ENCODE data around the gene PITX3. TPM values are rescaled to one million over a fixed set of nuclear protein-coding genes. Genes with fewer than 3 reads are reported as not detected.
"Not testable (repeated sequence)": the region's sequence is repeated elsewhere in the genome, so short reads cannot be mapped to it uniquely, and the experiment has no call there.

PITX3 gene
- total and polyA plus RNA-seq, 5 donors from 2014 or later: not detected

GRCh38 chr10:102226542-102226870, 14.8 kb downstream of the PITX3 start:
- H3K4me3 ChIP-seq (ENCODE audit: low read depth, low read length): peak overlapping the region; percentile 26
- DNase-seq (no peak), ATAC-seq (ENCODE audit: low read depth in 2 of 2) (no peak)
- H3K27me3 ChIP-seq (ENCODE audit: control insufficient read depth, insufficient read depth, low read length): peaks cover 24% of the 10 kb centered on the region
- peaks cover 68% of the 10 kb centered on the region for H3K27me3 Mint-ChIP-seq
- H3K36me3 Mint-ChIP-seq: no peaks in the 10 kb centered on the region
- H3K4me1 Mint-ChIP-seq: peaks cover 0 to 44% (median 12%) of the 10 kb centered on the region in 4 donors
- no peak overlapping the region for H3K27ac ChIP-seq (ENCODE audit: insufficient read depth, low read length, poor library complexity, severe bottlenecking)
- no peaks in the 10 kb centered on the region for H3K36me3 ChIP-seq (ENCODE audit: control insufficient read depth, insufficient read depth, low read length)
- H3K27ac Mint-ChIP-seq: no peak overlapping the region
- no peaks in the 10 kb centered on the region for H3K9me3 ChIP-seq (ENCODE audit: control insufficient read depth in 2 of 2, low read length in 2 of 2)
- peak overlapping the region; percentile 62 to 87 (median 83) for H3K4me3 Mint-ChIP-seq
- H3K4me1 ChIP-seq (ENCODE audit: control insufficient read depth, insufficient read depth, low read length, poor library complexity, severe bottlenecking): peaks cover 28% of the 10 kb centered on the region
- H3K9me3 Mint-ChIP-seq: peaks cover 0 to 2% (median 0%) of the 10 kb centered on the region in 7 donors

- Mint-ChIP-seq H3K4me3 (peak within 1 kb of the TSS; percentile 62 to 87 (median 83)), H3K27ac (peak within 1 kb of the TSS in 2 of 3 donors; percentile 56 to 84), H3K9me3 (peaks cover 0 to 2% (median 0%) of the 10 kb centered on the region in 7 donors), H3K27me3 (peaks cover 69% of the 10 kb centered on the region), H3K36me3 (no peaks in the 10 kb centered on the region), H3K4me1 (peaks cover 0 to 38% (median 12%) of the 10 kb centered on the region in 4 donors)
- peak; percentile 90 to 91 for ATAC-seq (ENCODE audit: low read depth in 2 of 2)
- no peak within 1 kb of the TSS for H3K27ac ChIP-seq (ENCODE audit: insufficient read depth, low read length, poor library complexity, severe bottlenecking)
- peak within 1 kb of the TSS; percentile 52 for H3K4me3 ChIP-seq (ENCODE audit: low read depth, low read length)
- no peaks in the 10 kb centered on the region for H3K9me3 ChIP-seq (ENCODE audit: control insufficient read depth in 2 of 2, low read length in 2 of 2)
- DNase-seq: peak; percentile 75 to 94 (median 79)
- H3K27me3 ChIP-seq (ENCODE audit: control insufficient read depth, insufficient read depth, low read length): peaks cover 24% of the 10 kb centered on the region
- H3K36me3 ChIP-seq (ENCODE audit: control insufficient read depth, insufficient read depth, low read length): no peaks in the 10 kb centered on the region
- peaks cover 22% of the 10 kb centered on the region for H3K4me1 ChIP-seq (ENCODE audit: control insufficient read depth, insufficient read depth, low read length, poor library complexity, severe bottlenecking)
These were observed 15.4 kb downstream of the PITX3 start, which contains the start of gene ELOVL3 for GRCh38 chr10:102225646-102226541. ELOVL3 (plus strand) TSS chr10:102226299; CDS start chr10:102226549, 250 bp downstream.

- ATAC-seq (ENCODE audit: low read depth in 2 of 2) (no peak), DNase-seq (no peak)
- H3K27ac Mint-ChIP-seq: no peak overlapping the region
- H3K36me3 Mint-ChIP-seq: no peaks in the 10 kb centered on the region
- Histone ChIP-seq H3K27ac (ENCODE audit: insufficient read depth, low read length, poor library complexity, severe bottlenecking) (no peak overlapping the region), H3K9me3 (ENCODE audit: control insufficient read depth in 2 of 2, low read length in 2 of 2) (no peaks in the 10 kb centered on the region), H3K4me3 (ENCODE audit: low read depth, low read length) (no peak overlapping the region), H3K4me1 (ENCODE audit: control insufficient read depth, insufficient read depth, low read length, poor library complexity, severe bottlenecking) (peaks cover 11% of the 10 kb centered on the region), H3K36me3 (ENCODE audit: control insufficient read depth, insufficient read depth, low read length) (no peaks in the 10 kb centered on the region), H3K27me3 (ENCODE audit: control insufficient read depth, insufficient read depth, low read length) (peaks cover 16% of the 10 kb centered on the region)
- peaks cover 0 to 2% (median 0%) of the 10 kb centered on the region in 7 donors for H3K9me3 Mint-ChIP-seq
- H3K4me1 Mint-ChIP-seq: peaks cover 0 to 23% (median 10%) of the 10 kb centered on the region in 4 donors
- peak overlapping the region in 1 of 4 donors; percentile 49 for H3K4me3 Mint-ChIP-seq
- peaks cover 53% of the 10 kb centered on the region for H3K27me3 Mint-ChIP-seq
These were observed 18.5 kb downstream of the PITX3 start for GRCh38 chr10:102222797-102223196.

GRCh38 chr10:102220612-102221011, 20.7 kb downstream of the PITX3 start:
- Mint-ChIP-seq H3K4me3 (no peak overlapping the region), H3K4me1 (peaks cover 0 to 4% (median 0%) of the 10 kb centered on the region in 4 donors), H3K27me3 (peaks cover 37% of the 10 kb centered on the region), H3K9me3 (no peaks in the 10 kb centered on the region), H3K27ac (no peak overlapping the region), H3K36me3 (no peaks in the 10 kb centered on the region)
- H3K4me3 ChIP-seq (ENCODE audit: low read depth, low read length): no peak overlapping the region
- no peak for DNase-seq
- no peak overlapping the region for H3K27ac ChIP-seq (ENCODE audit: insufficient read depth, low read length, poor library complexity, severe bottlenecking)
- H3K4me1 ChIP-seq (ENCODE audit: control insufficient read depth, insufficient read depth, low read length, poor library complexity, severe bottlenecking): peaks cover under 1% of the 10 kb centered on the region
- no peak for ATAC-seq (ENCODE audit: low read depth in 2 of 2)
- no peaks in the 10 kb centered on the region for H3K9me3 ChIP-seq (ENCODE audit: control insufficient read depth in 2 of 2, low read length in 2 of 2)
- H3K27me3 ChIP-seq (ENCODE audit: control insufficient read depth, insufficient read depth, low read length): peaks cover 13% of the 10 kb centered on the region
- no peaks in the 10 kb centered on the region for H3K36me3 ChIP-seq (ENCODE audit: control insufficient read depth, insufficient read depth, low read length)

GRCh38 chr10:102219370-102219769, 21.9 kb downstream of the PITX3 start:
- no peak overlapping the region for H3K27ac ChIP-seq (ENCODE audit: insufficient read depth, low read length, poor library complexity, severe bottlenecking)
- no peaks in the 10 kb centered on the region for H3K9me3 ChIP-seq (ENCODE audit: control insufficient read depth in 2 of 2, low read length in 2 of 2)
- Mint-ChIP-seq H3K27ac (no peak overlapping the region), H3K9me3 (no peaks in the 10 kb centered on the region), H3K4me1 (no peaks in the 10 kb centered on the region), H3K4me3 (no peak overlapping the region), H3K36me3 (no peaks in the 10 kb centered on the region), H3K27me3 (peaks cover 31% of the 10 kb centered on the region)
- ATAC-seq (ENCODE audit: low read depth in 2 of 2): no peak
- no peaks in the 10 kb centered on the region for H3K4me1 ChIP-seq (ENCODE audit: control insufficient read depth, insufficient read depth, low read length, poor library complexity, severe bottlenecking)
- H3K27me3 ChIP-seq (ENCODE audit: control insufficient read depth, insufficient read depth, low read length): peaks cover 13% of the 10 kb centered on the region
- H3K4me3 ChIP-seq (ENCODE audit: low read depth, low read length): no peak overlapping the region
- H3K36me3 ChIP-seq (ENCODE audit: control insufficient read depth, insufficient read depth, low read length): no peaks in the 10 kb centered on the region
- no peak for DNase-seq

- not testable (repeated sequence) for H3K4me3 ChIP-seq (ENCODE audit: low read depth, low read length); H3K4me1 ChIP-seq (ENCODE audit: control insufficient read depth, insufficient read depth, low read length, poor library complexity, severe bottlenecking); H3K36me3 Mint-ChIP-seq; H3K9me3 Mint-ChIP-seq; H3K36me3 ChIP-seq (ENCODE audit: control insufficient read depth, insufficient read depth, low read length); H3K9me3 ChIP-seq (ENCODE audit: control insufficient read depth in 2 of 2, low read length in 2 of 2); H3K27ac ChIP-seq (ENCODE audit: insufficient read depth, low read length, poor library complexity, severe bottlenecking); H3K27me3 Mint-ChIP-seq; H3K4me3 Mint-ChIP-seq; ATAC-seq (ENCODE audit: low read depth in 2 of 2); H3K4me1 Mint-ChIP-seq; H3K27ac Mint-ChIP-seq; H3K27me3 ChIP-seq (ENCODE audit: control insufficient read depth, insufficient read depth, low read length); DNase-seq
These were observed 27.7 kb downstream of the PITX3 start for GRCh38 chr10:102213599-102213998.

- no peaks in the 10 kb centered on the region for H3K36me3 ChIP-seq (ENCODE audit: control insufficient read depth, insufficient read depth, low read length)
- Mint-ChIP-seq H3K4me3 (no peak overlapping the region), H3K27me3 (peaks cover 10% of the 10 kb centered on the region), H3K36me3 (no peaks in the 10 kb centered on the region), H3K9me3 (no peaks in the 10 kb centered on the region), H3K27ac (no peak overlapping the region), H3K4me1 (no peaks in the 10 kb centered on the region)
- no peak overlapping the region for H3K4me3 ChIP-seq (ENCODE audit: low read depth, low read length)
- no peak for DNase-seq
- ATAC-seq (ENCODE audit: low read depth in 2 of 2): no peak
- no peaks in the 10 kb centered on the region for H3K4me1 ChIP-seq (ENCODE audit: control insufficient read depth, insufficient read depth, low read length, poor library complexity, severe bottlenecking)
- no peak overlapping the region for H3K27ac ChIP-seq (ENCODE audit: insufficient read depth, low read length, poor library complexity, severe bottlenecking)
- H3K27me3 ChIP-seq (ENCODE audit: control insufficient read depth, insufficient read depth, low read length): no peaks in the 10 kb centered on the region
- no peaks in the 10 kb centered on the region for H3K9me3 ChIP-seq (ENCODE audit: control insufficient read depth in 2 of 2, low read length in 2 of 2)
These were observed 29.6 kb downstream of the PITX3 start for GRCh38 chr10:102211615-102212299.
